SK-N-MC (cell line): ENCODE results near the gene TNFAIP1.

ENCODE experiments used
- EZH2 ChIP-seq: fragments of 200-600 bp; sonication (generic); IDR thresholded peaks from one replicate; pipeline ENCODE4 v1.6.1; 2017; ENCODE audit warnings: antibody characterized with exemption
- POLR2AphosphoS5 ChIP-seq: IDR thresholded peaks from 2 replicates; pipeline ENCODE4 v1.6.1; 2012; ENCODE audit warnings: mild to moderate bottlenecking, low read depth, low read length, borderline replicate concordance

- no peak for TF ChIP-seq POLR2AphosphoS5
- TF ChIP-seq EZH2 = no peak
Observed at GRCh38 chr17:28290703-28291102, 44.9 kb upstream of the TNFAIP1 start.
